ENCODE results near the gene SOD3. TPM values are rescaled to one million over a fixed set of nuclear protein-coding genes. Genes with fewer than 3 reads are reported as not detected.

Gene SOD3
- total and polyA plus RNA-seq, 2 of the 8 experiments (the other 6 are each of a cell fraction or from before 2014, with no cell fraction given) = 4.9 TPM

DNA sequence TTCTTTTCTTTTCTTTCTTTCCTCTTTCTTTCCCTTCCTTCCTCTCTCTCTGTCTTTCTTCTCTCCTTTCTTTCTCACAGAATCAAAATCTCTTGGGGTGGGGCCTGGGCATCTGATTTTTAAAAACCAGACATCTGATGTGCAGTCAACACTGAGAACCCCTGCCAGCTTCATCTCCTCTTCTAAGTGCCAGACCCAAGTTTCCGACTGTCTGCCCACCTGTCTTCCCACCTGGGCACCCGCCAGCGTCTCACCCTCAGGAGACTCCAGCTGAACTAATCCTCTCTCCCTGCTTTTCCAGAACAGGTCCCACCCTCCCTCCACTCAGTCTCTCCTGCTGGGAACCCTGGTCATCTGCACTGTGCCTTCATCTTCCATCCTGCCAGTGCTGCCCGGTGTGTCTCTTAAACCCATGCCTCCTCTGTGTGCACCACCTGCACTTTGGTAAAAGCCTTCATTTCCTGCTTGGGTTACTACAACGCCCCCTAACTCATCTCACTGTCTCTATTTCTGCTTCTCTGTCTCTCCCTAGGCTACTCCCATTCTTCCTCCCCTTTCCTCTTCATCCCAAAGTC is 2.8 kb downstream of the SOD3 start:
- Histone ChIP-seq H3K18ac (ENCODE audit: extremely low read depth, low read length) (no peak overlapping the region), H2BK20ac (ENCODE audit: low read length) (no peak overlapping the region), H3K14ac (ENCODE audit: insufficient read length) (no peak overlapping the region), H2AK5ac (ENCODE audit: low read depth, low read length) (no peak overlapping the region), H3K9ac (replicated peaks in 1 of 4; ENCODE audit: extremely low read depth in 1 of 4, low read depth in 3 of 4, low read length in 3 of 4) (no peak overlapping the region), H4K5ac (ENCODE audit: insufficient read length, low read depth, low read length) (no peak overlapping the region), H2BK120ac (replicated peaks; ENCODE audit: low read depth, low read length) (no peak overlapping the region), H3K4me1 (replicated peaks in 1 of 4; ENCODE audit: control insufficient read depth in 3 of 4, insufficient read depth in 4 of 4, low read length in 3 of 4) (peaks cover 1 to 22% (median 18%) of the 10 kb centered on the region in 4 experiments), H2BK12ac (ENCODE audit: low read depth, low read length) (no peak overlapping the region), H2BK5ac (ENCODE audit: low read depth, low read length) (no peak overlapping the region), H3K9me3 (ENCODE audit: insufficient read depth in 2 of 2, low read depth in 1 of 2, low read length in 1 of 2) (peaks cover 0 to 6% of the 10 kb centered on the region in 2 experiments; a peak in 1 of 4 replicates), H3K23ac (ENCODE audit: insufficient read length) (no peak overlapping the region), H3K36me3 (ENCODE audit: control insufficient read depth in 2 of 4, insufficient read depth in 4 of 4, low read length in 3 of 4) (peaks cover 0 to 6% (median 0%) of the 10 kb centered on the region in 4 experiments; a peak in 1 of 8 replicates), H3K4ac (replicated peaks; ENCODE audit: insufficient read length, low read depth, low read length) (no peak overlapping the region), H3K79me2 (ENCODE audit: control insufficient read depth in 1 of 2, insufficient read depth in 2 of 2, low read length in 2 of 2) (no peaks in the 10 kb centered on the region), H3K27me3 (replicated peaks in 1 of 4; ENCODE audit: control insufficient read depth in 3 of 4, extremely low read depth in 1 of 4, insufficient read depth in 3 of 4, low read length in 3 of 4) (peaks cover 13 to 43% (median 34%) of the 10 kb centered on the region in 4 experiments), H2AFZ (ENCODE audit: low read length) (no peak overlapping the region), H3K4me2 (ENCODE audit: insufficient read depth in 1 of 2, low read depth in 2 of 2, low read length in 2 of 2) (no peak overlapping the region), H3K79me1 (ENCODE audit: low read depth, low read length) (no peaks in the 10 kb centered on the region), H4K20me1 (replicated peaks in 1 of 2; ENCODE audit: control insufficient read depth in 1 of 2, insufficient read depth in 2 of 2, low read length in 2 of 2) (peaks cover 0 to 2% of the 10 kb centered on the region in 2 experiments), H2BK15ac (ENCODE audit: low read length) (no peak overlapping the region), H3K23me2 (ENCODE audit: low read depth, low read length) (peaks cover 14% of the 10 kb centered on the region; the same call in 1 of the 2 replicates), H4K91ac (replicated peaks; ENCODE audit: insufficient read length, low read length) (no peak overlapping the region), H3K27ac (ENCODE audit: low read depth, low read length) (no peak overlapping the region), H3K4me3 (ENCODE audit: extremely low read depth in 1 of 4, insufficient read depth in 2 of 4, low read depth in 3 of 4, low read length in 4 of 4) (no peak overlapping the region), H3K56ac (replicated peaks; ENCODE audit: insufficient read length, low read depth, low read length) (no peak overlapping the region), H4K8ac (ENCODE audit: extremely low read depth, insufficient read depth, low read length) (no peak overlapping the region)
- TF ChIP-seq, protein P1, sequence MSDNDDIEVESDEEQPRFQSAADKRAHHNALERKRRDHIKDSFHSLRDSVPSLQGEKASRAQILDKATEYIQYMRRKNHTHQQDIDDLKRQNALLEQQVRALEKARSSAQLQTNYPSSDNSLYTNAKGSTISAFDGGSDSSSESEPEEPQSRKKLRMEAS (IDR thresholded peaks at IDR 0.05) = no peak
- no peak for TF ChIP-seq RFX5 (IDR thresholded peaks at IDR 0.05; ENCODE audit: borderline replicate concordance, low read depth, low read length)
- no peak for TF ChIP-seq SIX5 (IDR thresholded peaks at IDR 0.05; ENCODE audit: low read depth, low read length)
- no peak for TF ChIP-seq SAP30 (IDR thresholded peaks at IDR 0.05; ENCODE audit: insufficient read depth, insufficient replicate concordance, low read length)
- no peak for TF ChIP-seq NRF1 (IDR thresholded peaks at IDR 0.05; ENCODE audit: low read depth, low read length)
- no peak for TF ChIP-seq JUN (IDR thresholded peaks at IDR 0.05; ENCODE audit: low read depth, low read length)
- WGBS, 2 experiments (ENCODE audit: extremely low coverage in 1 of 2, insufficient coverage in 1 of 2, insufficient read length in 1 of 2, insufficient replicate concordance in 2 of 2, low coverage in 1 of 2, low lambda C conversion rate in 2 of 2, missing lambda C conversion rate in 1 of 2) = 63% methylated on average over 5 of the region's 5 CpGs; no CpG with 5 or more reads in 1 of the 2 experiments
- POLR2A ChIA-PET (ENCODE audit: partially characterized antibody) = no interaction called here
- FAIRE-seq = no peak
- CTCF ChIA-PET (ENCODE audit: partially characterized antibody) = interaction anchor here (0.7 to 3.6 kb wide), 3 partner anchors 10 to 117 kb away, joined by 3 to 29 read pairs (median 3); no protein-coding TSS in a partner anchor
- DNase-seq (ENCODE audit: low read depth in 1 of 2, low spot score in 2 of 2) = peak in 1 of 2 experiments; percentile 33
